ENCODE measurements around the gene ANO9. TPM values are rescaled to one million over a fixed set of nuclear protein-coding genes. Genes with fewer than 3 reads are reported as not detected.

The ANO9 gene
- total RNA-seq, 3 donors from 2014 or later (not counting 1 experiment from before 2014, with no cell fraction given): 15.1 to 21.3 (median 15.1) TPM

DNA sequence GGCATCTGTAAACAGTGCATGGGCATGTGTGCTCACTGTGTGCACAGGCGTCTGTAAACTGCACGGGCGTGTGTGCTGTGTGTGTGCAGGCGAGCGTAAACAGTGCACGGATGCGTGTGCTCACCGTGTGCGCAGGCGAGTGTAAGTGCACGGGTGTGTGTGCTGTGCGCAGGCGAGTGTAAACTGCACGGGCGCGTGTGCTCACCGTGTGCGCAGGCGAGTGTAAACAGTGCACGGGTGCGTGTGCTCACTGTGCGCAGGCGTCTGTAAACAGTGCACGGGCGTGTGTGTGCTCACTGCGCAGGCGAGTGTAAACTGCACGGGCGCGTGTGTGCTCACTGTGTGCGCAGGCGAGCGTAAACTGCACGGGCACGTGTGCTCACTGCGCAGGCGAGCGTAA lies 42.8 kb upstream of the ANO9 start:
- WGBS (ENCODE audit: insufficient coverage): 98% methylated on average over 38 of the region's 38 CpGs
- Histone ChIP-seq H3K27ac (ENCODE audit: low read length) (no peak overlapping the region), H3K4me1 (ENCODE audit: control insufficient read depth, insufficient read depth, low read length) (no peaks in the 10 kb centered on the region), H3K9me3 (ENCODE audit: control insufficient read depth, insufficient read depth, low read length) (no peaks in the 10 kb centered on the region), H3K27me3 (ENCODE audit: control insufficient read depth, insufficient read depth, low read length) (no peaks in the 10 kb centered on the region), H3K36me3 (ENCODE audit: control insufficient read depth, insufficient read depth, low read length) (peaks cover 2% of the 10 kb centered on the region), H3K4me3 (ENCODE audit: low read length) (no peak overlapping the region)
- intact Hi-C loops (cut with micrococcal nuclease): no loop called here
- no peaks in the 10 kb centered on the region for H3K4me1 Mint-ChIP-seq
- no peak for ATAC-seq
- H3K36me3 Mint-ChIP-seq: no peaks in the 10 kb centered on the region
- DNase-seq: no peak
- no peak for TF ChIP-seq CTCF (IDR thresholded peaks at IDR 0.05)
- H3K27me3 Mint-ChIP-seq (ENCODE audit: low read depth in 2 of 2): no peaks in the 10 kb centered on the region
- no peak overlapping the region for H3K27ac Mint-ChIP-seq
- H3K9me3 Mint-ChIP-seq: no peaks in the 10 kb centered on the region
- no peak overlapping the region for H3K4me3 Mint-ChIP-seq

GRCh38 chr11:479311-479710 lies 37.5 kb upstream of the ANO9 start:
- Mint-ChIP-seq H3K4me3 (no peak overlapping the region), H3K4me1 (no peaks in the 10 kb centered on the region), H3K27ac (no peak overlapping the region), H3K27me3 (ENCODE audit: low read depth in 2 of 2) (no peaks in the 10 kb centered on the region), H3K36me3 (no peaks in the 10 kb centered on the region), H3K9me3 (no peaks in the 10 kb centered on the region)
- ATAC-seq (no peak), DNase-seq (no peak)
- Histone ChIP-seq H3K27me3 (ENCODE audit: control insufficient read depth, insufficient read depth, low read length) (no peaks in the 10 kb centered on the region), H3K27ac (ENCODE audit: low read length) (no peak overlapping the region), H3K9me3 (ENCODE audit: control insufficient read depth, insufficient read depth, low read length) (no peaks in the 10 kb centered on the region), H3K4me1 (ENCODE audit: control insufficient read depth, insufficient read depth, low read length) (no peaks in the 10 kb centered on the region), H3K4me3 (ENCODE audit: low read length) (no peak overlapping the region), H3K36me3 (ENCODE audit: control insufficient read depth, insufficient read depth, low read length) (no peaks in the 10 kb centered on the region)
- WGBS (ENCODE audit: insufficient coverage): 66% methylated on average over 13 of the region's 13 CpGs
- intact Hi-C loops (cut with micrococcal nuclease): no loop called here
- TF ChIP-seq CTCF (IDR thresholded peaks at IDR 0.05): no peak

DNA sequence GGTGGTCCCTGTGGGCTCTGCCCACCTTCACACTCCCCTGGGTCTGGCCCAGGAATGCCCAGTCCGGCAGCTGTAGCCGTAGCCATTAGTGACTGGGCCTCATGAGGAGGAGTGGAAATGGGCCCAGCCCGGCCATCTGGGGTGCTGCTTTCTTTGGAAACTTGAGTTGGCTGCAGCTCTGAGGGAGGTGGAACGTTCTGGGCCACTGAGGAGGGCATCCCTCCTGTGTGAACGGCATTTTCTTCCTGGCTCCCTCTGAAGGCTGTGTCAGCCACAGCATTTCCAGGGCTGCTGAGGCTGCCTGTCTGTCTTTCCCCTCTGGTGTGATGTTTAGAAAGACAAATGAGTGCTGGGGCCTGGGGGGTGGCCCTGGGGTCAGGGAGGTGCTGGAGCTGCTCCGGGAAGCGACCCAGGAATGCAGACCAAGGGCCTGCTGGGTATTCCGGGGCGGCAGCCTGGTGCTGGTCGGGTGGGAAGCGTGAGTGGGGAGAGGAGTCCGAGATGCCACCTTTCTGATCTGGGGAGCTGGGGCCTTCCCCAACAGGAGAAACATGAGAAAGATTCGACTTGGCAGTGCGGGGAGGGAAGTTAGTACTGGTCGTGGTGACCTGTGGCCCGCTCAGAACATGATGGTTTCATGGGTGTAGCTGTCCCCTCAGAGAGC lies 35.4 kb upstream of the ANO9 start:
- no peaks in the 10 kb centered on the region for H3K9me3 Mint-ChIP-seq
- no peak for TF ChIP-seq CTCF (IDR thresholded peaks at IDR 0.05)

DNA sequence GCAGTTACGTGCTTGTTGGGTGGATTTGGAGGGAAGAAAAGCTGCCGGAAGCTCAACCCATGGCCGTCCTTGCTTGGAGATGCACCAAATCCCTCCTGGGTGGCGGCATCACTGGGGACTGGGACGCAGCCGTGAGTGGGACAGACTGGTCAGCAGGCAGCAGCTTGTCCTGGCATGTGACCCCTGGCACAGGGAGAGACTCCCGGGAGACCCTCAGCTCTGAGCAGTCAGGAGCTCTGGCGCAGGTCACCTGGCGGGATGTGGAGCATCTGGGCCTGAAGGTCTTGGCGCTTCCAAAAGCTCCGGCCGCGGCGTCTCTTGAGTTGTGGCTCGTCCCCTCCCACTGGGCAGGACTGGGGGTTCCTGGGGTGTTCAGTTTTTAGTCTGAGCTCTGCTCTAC lies 34.6 kb upstream of the ANO9 start:
- Mint-ChIP-seq H3K27me3 (ENCODE audit: low read depth in 2 of 2) (no peaks in the 10 kb centered on the region), H3K36me3 (no peaks in the 10 kb centered on the region), H3K4me3 (no peak overlapping the region), H3K4me1 (no peaks in the 10 kb centered on the region), H3K9me3 (no peaks in the 10 kb centered on the region), H3K27ac (no peak overlapping the region)
- Histone ChIP-seq H3K27ac (ENCODE audit: low read length) (no peak overlapping the region), H3K4me1 (ENCODE audit: control insufficient read depth, insufficient read depth, low read length) (no peaks in the 10 kb centered on the region), H3K4me3 (ENCODE audit: low read length) (no peak overlapping the region), H3K27me3 (ENCODE audit: control insufficient read depth, insufficient read depth, low read length) (no peaks in the 10 kb centered on the region), H3K36me3 (ENCODE audit: control insufficient read depth, insufficient read depth, low read length) (no peaks in the 10 kb centered on the region), H3K9me3 (ENCODE audit: control insufficient read depth, insufficient read depth, low read length) (no peaks in the 10 kb centered on the region)
- intact Hi-C loops (cut with micrococcal nuclease): no loop called here
- no peak for ATAC-seq
- TF ChIP-seq CTCF (IDR thresholded peaks at IDR 0.05): no peak
- DNase-seq: no peak
- 97% methylated on average over 15 of the region's 15 CpGs for WGBS (ENCODE audit: insufficient coverage)

More for the DNA sequence above, 35.4 kb upstream of the ANO9 start:
- Mint-ChIP-seq H3K4me3 (no peak overlapping the region), H3K36me3 (no peaks in the 10 kb centered on the region), H3K27ac (no peak overlapping the region), H3K4me1 (no peaks in the 10 kb centered on the region), H3K27me3 (ENCODE audit: low read depth in 2 of 2) (no peaks in the 10 kb centered on the region)
- intact Hi-C loops (cut with micrococcal nuclease): no loop called here
- WGBS (ENCODE audit: insufficient coverage): 92% methylated on average over 16 of the region's 16 CpGs
- H3K4me1 ChIP-seq (ENCODE audit: control insufficient read depth, insufficient read depth, low read length): no peaks in the 10 kb centered on the region
- DNase-seq (no peak), ATAC-seq (no peak)
- no peaks in the 10 kb centered on the region for H3K9me3 ChIP-seq (ENCODE audit: control insufficient read depth, insufficient read depth, low read length)
- H3K27ac ChIP-seq (ENCODE audit: low read length): no peak overlapping the region
- no peaks in the 10 kb centered on the region for H3K27me3 ChIP-seq (ENCODE audit: control insufficient read depth, insufficient read depth, low read length)
- H3K4me3 ChIP-seq (ENCODE audit: low read length): no peak overlapping the region
- no peaks in the 10 kb centered on the region for H3K36me3 ChIP-seq (ENCODE audit: control insufficient read depth, insufficient read depth, low read length)

Measured in natural killer cell (primary cell).